Hematopoietic multipotent progenitor cell (in vitro differentiated cells): ENCODE data around the gene UGT1A4. TPM values are rescaled to one million over a fixed set of nuclear protein-coding genes. Genes with fewer than 3 reads are reported as not detected.
"Not testable (repeated sequence)": the region's sequence is repeated elsewhere in the genome, so short reads cannot be mapped to it uniquely, and the experiment has no call there.

ENCODE experiments used
- DNase-seq, 3 donors: peaks; one replicate each; pipeline ENCODE4 v3.0.0-alpha.2; 2011 to 2015; ENCODE audit warnings: low read depth in 2 of 3, low spot score in 2 of 3
- total RNA-seq: library from RNA; depleted of rRNA; stranded (reverse); fragments of >200 nt; gene quantifications from one replicate; pipeline ENCODE4 v1.2.3, GENCODE V29; 2012

Gene UGT1A4
- total RNA-seq, 1 donor: not detected

GRCh38 chr2:233746475-233747282 lies 28.1 kb downstream of the UGT1A4 start:
- no peak for DNase-seq

- no peak for DNase-seq
These were observed 28.7 kb downstream of the UGT1A4 start for GRCh38 chr2:233747283-233747544.

DNA sequence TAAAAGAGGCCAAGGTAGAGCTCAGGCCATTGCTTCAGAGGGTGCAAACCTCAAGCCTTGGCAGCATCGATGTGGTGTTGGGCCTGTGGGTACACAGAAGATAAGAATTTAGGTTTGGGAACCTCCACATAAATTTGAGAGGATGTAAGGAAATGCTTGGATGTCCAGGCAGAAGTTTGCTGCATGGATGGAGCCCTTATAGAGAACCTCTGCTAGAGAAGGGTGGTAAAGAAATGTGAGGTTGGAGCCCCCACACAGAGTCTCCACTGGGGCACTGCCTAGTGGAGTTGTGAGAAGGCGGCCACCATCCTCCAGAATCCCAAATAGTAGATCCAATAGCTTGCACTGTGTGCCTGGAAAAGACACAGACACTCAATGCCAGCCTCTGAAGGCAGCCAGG lies 32.2 kb downstream of the UGT1A4 start:
- DNase-seq: not testable (repeated sequence)

GRCh38 chr2:233751212-233752009 lies 32.9 kb downstream of the UGT1A4 start:
- not testable (repeated sequence) for DNase-seq

- no peak for DNase-seq
These were observed 36.5 kb downstream of the UGT1A4 start for GRCh38 chr2:233754872-233755611.

- no peak for DNase-seq
These were observed 38.0 kb downstream of the UGT1A4 start for GRCh38 chr2:233756429-233757081.

- DNase-seq: no peak
These were observed 39.6 kb downstream of the UGT1A4 start for GRCh38 chr2:233758141-233758540.

- no peak for DNase-seq
These were observed 40.3 kb downstream of the UGT1A4 start for GRCh38 chr2:233758849-233759248.

GRCh38 chr2:233760043-233760442 lies 41.5 kb downstream of the UGT1A4 start, which contains the start of gene UGT1A1:
Gene UGT1A1, plus strand, starts transcription at chr2:233760270. Its CDS starts 18 bp downstream, at chr2:233760288.
- no peak for DNase-seq

DNA sequence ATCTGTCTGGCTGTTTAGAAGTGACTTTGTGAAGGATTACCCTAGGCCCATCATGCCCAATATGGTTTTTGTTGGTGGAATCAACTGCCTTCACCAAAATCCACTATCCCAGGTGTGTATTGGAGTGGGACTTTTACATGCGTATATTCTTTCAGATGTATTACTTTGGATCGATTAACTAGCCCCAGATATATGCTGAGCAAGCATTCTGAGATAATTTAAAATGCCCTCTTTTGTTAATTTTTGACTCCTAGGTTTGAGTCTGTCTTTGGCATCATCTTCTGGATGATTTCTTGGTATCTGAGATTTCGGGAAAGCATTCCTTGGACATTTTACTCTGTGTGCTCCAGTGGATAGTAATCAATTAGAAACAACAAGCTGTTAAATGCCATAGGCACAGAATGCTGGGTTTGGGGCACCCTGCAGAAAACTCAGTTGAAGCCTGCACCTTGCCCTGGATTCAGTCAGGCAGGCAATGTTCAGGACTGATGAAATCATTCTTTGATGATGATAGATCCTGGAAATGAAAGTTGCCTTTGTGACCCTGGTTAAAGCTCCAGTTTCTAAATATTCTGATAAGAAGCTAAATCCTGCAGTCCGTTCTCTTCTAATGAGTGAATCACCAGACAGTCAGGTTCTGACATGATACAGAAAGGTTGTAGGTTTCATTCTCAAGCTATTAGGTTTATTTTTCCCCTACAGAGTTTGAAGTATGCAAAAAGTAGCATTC lies 42.7 kb downstream of the UGT1A4 start:
- no peak for DNase-seq

GRCh38 chr2:233764264-233764663 lies 45.7 kb downstream of the UGT1A4 start:
- DNase-seq: no peak

GRCh38 chr2:233764761-233765160 lies 46.2 kb downstream of the UGT1A4 start:
- no peak for DNase-seq

DNA sequence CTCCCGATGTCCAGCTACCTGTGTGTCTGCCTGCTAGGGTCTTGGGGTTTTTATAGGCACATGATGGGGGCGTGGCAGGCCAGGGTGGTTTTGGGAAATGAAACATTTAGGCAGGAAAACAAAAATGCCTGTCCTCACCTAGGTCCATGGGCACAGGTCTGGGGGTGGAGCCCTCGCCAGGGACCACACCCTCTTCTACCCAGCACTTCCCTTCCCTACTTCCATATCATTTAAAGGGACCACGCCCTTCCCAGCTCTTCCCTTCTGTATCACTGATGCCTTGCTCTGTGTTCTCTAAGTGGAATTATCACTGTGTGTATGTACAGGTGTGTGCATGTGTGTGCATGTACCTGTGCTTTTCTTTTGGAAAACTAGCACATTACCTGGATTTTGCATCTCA lies 47.9 kb downstream of the UGT1A4 start:
- DNase-seq: no peak

DNA sequence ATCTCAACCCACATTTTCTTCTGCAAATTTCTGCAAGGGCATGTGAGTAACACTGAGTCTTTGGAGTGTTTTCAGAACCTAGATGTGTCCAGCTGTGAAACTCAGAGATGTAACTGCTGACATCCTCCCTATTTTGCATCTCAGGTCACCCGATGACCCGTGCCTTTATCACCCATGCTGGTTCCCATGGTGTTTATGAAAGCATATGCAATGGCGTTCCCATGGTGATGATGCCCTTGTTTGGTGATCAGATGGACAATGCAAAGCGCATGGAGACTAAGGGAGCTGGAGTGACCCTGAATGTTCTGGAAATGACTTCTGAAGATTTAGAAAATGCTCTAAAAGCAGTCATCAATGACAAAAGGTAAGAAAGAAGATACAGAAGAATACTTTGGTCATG lies 49.5 kb downstream of the UGT1A4 start:
- DNase-seq: no peak

- DNase-seq: no peak
These were observed 50.7 kb downstream of the UGT1A4 start for GRCh38 chr2:233769260-233769659.

DNA sequence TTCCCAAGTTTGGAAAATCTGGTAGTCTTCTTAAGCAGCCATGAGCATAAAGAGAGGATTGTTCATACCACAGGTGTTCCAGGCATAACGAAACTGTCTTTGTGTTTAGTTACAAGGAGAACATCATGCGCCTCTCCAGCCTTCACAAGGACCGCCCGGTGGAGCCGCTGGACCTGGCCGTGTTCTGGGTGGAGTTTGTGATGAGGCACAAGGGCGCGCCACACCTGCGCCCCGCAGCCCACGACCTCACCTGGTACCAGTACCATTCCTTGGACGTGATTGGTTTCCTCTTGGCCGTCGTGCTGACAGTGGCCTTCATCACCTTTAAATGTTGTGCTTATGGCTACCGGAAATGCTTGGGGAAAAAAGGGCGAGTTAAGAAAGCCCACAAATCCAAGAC lies 53.6 kb downstream of the UGT1A4 start:
- DNase-seq: no peak

GRCh38 chr2:233772583-233772982 lies 54.0 kb downstream of the UGT1A4 start:
- DNase-seq: no peak

DNA sequence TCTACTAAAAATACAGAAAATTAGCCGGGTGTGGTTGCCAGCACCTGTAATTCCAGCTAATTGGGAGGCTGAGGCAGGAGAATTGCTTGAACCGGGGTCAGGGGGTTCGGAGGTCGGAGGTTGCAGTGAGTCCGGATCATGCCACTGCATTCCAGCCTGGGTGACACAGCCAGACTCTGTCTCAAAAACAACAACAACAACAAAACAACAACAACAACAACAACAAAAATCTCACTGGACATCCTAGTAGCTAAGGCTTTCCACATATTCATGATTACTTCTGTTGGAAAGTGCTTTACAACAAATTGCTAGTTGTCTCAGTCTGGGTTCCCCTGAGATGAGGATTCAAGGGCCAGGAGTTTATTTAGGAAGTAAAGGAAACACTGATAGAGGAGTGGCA lies 55.3 kb downstream of the UGT1A4 start:
- no peak for DNase-seq

GRCh38 chr2:233775414-233775813 lies 56.9 kb downstream of the UGT1A4 start:
- no peak for DNase-seq

- no peak for DNase-seq
These were observed 59.5 kb downstream of the UGT1A4 start, which contains the start of gene MROH2A for GRCh38 chr2:233778030-233778429. Gene MROH2A, plus strand, starts transcription at chr2:233778330. Its CDS starts 1,029 bp downstream, at chr2:233779359.
